Trophoblast cell (in vitro differentiated cells and primary cell): ENCODE measurements around the gene AGTPBP1.
"Not testable (repeated sequence)": the region's sequence is repeated elsewhere in the genome, so short reads cannot be mapped to it uniquely, and the experiment has no call there.

ENCODE experiments used
- DNase-seq, 2 donors: peaks; one replicate each; pipeline ENCODE4 v3.0.0-alpha.2; 2016
- H2AFZ ChIP-seq: 2 replicates; pipeline ENCODE4 v1.6.1; 2013; ENCODE audit warnings: low read length, moderate library complexity, mild to moderate bottlenecking; ENCODE audit not compliant: insufficient read depth, poor library complexity
- H2AK5ac ChIP-seq: 2 replicates; pipeline ENCODE4 v1.6.1; 2013; ENCODE audit warnings: mild to moderate bottlenecking, low read length
- H2BK120ac ChIP-seq: 2 replicates; pipeline ENCODE4 v1.6.1; 2013; ENCODE audit warnings: low read length, mild to moderate bottlenecking, moderate library complexity; ENCODE audit not compliant: insufficient read depth, poor library complexity
- H2BK12ac ChIP-seq: 2 replicates; pipeline ENCODE4 v1.6.1; 2013; ENCODE audit warnings: mild to moderate bottlenecking, low read length, moderate library complexity
- H2BK5ac ChIP-seq: 2 replicates; pipeline ENCODE4 v1.6.1; 2013; ENCODE audit warnings: low read length, low read depth, moderate library complexity, mild to moderate bottlenecking; ENCODE audit not compliant: poor library complexity
- H3K14ac ChIP-seq: 2 replicates; pipeline ENCODE4 v1.6.1; 2013; ENCODE audit warnings: mild to moderate bottlenecking, low read length
- H3K18ac ChIP-seq: 2 replicates; pipeline ENCODE4 v1.6.1; 2013; ENCODE audit warnings: mild to moderate bottlenecking, low read length
- H3K23ac ChIP-seq: 2 replicates; pipeline ENCODE4 v1.6.1; 2013; ENCODE audit warnings: low read length
- H3K27ac ChIP-seq: 2 replicates; pipeline ENCODE4 v1.5.1; 2013; ENCODE audit warnings: low read depth, mild to moderate bottlenecking, inconsistent platforms, low read length, moderate library complexity
- H3K27me3 ChIP-seq: 2 replicates; pipeline ENCODE4 v1.6.1; 2013; ENCODE audit warnings: inconsistent platforms, mild to moderate bottlenecking, low read length, moderate library complexity; ENCODE audit not compliant: insufficient read depth
- H3K36me3 ChIP-seq, 2 experiments: 1 replicate in 1 of 2; 2 replicates in 1 of 2; pipeline ENCODE4 v1.6.1; 2013; ENCODE audit warnings: low read length in 2 of 2, mild to moderate bottlenecking in 2 of 2, moderate library complexity in 1 of 2; ENCODE audit not compliant: insufficient read depth in 2 of 2, control insufficient read depth in 1 of 2
- H3K4ac ChIP-seq: 2 replicates; pipeline ENCODE4 v1.6.1; 2013; ENCODE audit warnings: low read depth, mild to moderate bottlenecking, low read length, moderate library complexity
- H3K4me1 ChIP-seq, 2 experiments: 1 replicate in 1 of 2; 2 replicates in 1 of 2; pipeline ENCODE4 v1.6.1; 2013; ENCODE audit warnings: low read length in 2 of 2, mild to moderate bottlenecking in 2 of 2, moderate library complexity in 1 of 2; ENCODE audit not compliant: insufficient read depth in 2 of 2, control insufficient read depth in 1 of 2
- H3K4me2 ChIP-seq: 2 replicates; pipeline ENCODE4 v1.6.1; 2013; ENCODE audit warnings: inconsistent platforms, mild to moderate bottlenecking, low read length, moderate library complexity
- H3K4me3 ChIP-seq: 2 replicates; pipeline ENCODE4 v1.5.1; 2013; ENCODE audit warnings: mild to moderate bottlenecking, low read depth, low read length, inconsistent platforms
- H3K79me1 ChIP-seq: one replicate; pipeline ENCODE4 v1.6.1; 2013; ENCODE audit warnings: low read length
- H3K79me2 ChIP-seq: 2 replicates; pipeline ENCODE4 v1.6.1; 2013; ENCODE audit warnings: low read length, mild to moderate bottlenecking; ENCODE audit not compliant: control insufficient read depth, insufficient read depth, poor library complexity
- H3K9ac ChIP-seq: 2 replicates; pipeline ENCODE4 v1.6.1; 2013; ENCODE audit warnings: mild to moderate bottlenecking, low read length
- H3K9me3 ChIP-seq: 2 replicates; pipeline ENCODE4 v1.6.1; 2013; ENCODE audit warnings: low read depth, mild to moderate bottlenecking, control low read depth, inconsistent platforms, low read length; ENCODE audit not compliant: insufficient read depth
- H4K12ac ChIP-seq: 2 replicates; pipeline ENCODE4 v1.6.1; 2013; ENCODE audit warnings: low read depth, mild to moderate bottlenecking, low read length, moderate library complexity
- H4K8ac ChIP-seq: 2 replicates; pipeline ENCODE4 v1.6.1; 2013; ENCODE audit warnings: low read depth, mild to moderate bottlenecking, low read length, moderate library complexity
- H4K91ac ChIP-seq: one replicate; pipeline ENCODE4 v1.6.1; 2013; ENCODE audit warnings: low read depth, mild to moderate bottlenecking, low read length, moderate library complexity
- WGBS: extraction: QIAGEN DNeasy Blood & Tissue Kit; methylation state at CpG from one replicate; pipeline ENCODE4 v1.1.7; 2013; ENCODE audit warnings: missing lambda C conversion rate; ENCODE audit not compliant: insufficient read length, insufficient coverage; ENCODE audit errors: extremely low coverage; 5-methylcytosine and 5-hydroxymethylcytosine counted together

The AGTPBP1 gene

DNA sequence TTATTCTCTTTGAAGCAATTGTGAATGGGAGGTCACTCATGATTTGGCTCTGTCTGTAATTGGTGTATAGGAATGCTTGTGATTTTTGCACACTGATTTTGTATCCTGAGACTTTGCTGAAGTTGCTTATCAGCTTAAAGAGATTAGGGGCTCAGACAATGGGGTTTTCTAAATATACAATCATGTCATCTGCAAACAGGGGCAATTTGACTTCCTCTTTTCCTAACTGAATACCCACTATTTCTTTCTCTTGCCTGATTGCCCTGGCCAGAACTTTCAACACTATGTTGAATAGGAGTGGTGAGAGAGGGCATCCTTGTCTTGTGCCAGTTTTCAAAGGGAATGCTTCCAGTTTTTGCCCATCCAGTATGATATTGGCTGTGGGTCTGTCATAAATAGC is 22.3 kb downstream of the AGTPBP1 start:
- not testable (repeated sequence) for H3K18ac ChIP-seq, H3K4me2 ChIP-seq, H3K23ac ChIP-seq, H2AFZ ChIP-seq, H3K36me3 ChIP-seq, H3K9ac ChIP-seq, H3K14ac ChIP-seq, H4K8ac ChIP-seq, H3K4ac ChIP-seq, H4K91ac ChIP-seq, H3K79me1 ChIP-seq, H3K27ac ChIP-seq, H3K4me1 ChIP-seq, H3K27me3 ChIP-seq, H2BK12ac ChIP-seq, H2BK5ac ChIP-seq, H3K4me3 ChIP-seq, H4K12ac ChIP-seq, DNase-seq, H3K79me2 ChIP-seq, H2BK120ac ChIP-seq, H2AK5ac ChIP-seq, H3K9me3 ChIP-seq

DNA sequence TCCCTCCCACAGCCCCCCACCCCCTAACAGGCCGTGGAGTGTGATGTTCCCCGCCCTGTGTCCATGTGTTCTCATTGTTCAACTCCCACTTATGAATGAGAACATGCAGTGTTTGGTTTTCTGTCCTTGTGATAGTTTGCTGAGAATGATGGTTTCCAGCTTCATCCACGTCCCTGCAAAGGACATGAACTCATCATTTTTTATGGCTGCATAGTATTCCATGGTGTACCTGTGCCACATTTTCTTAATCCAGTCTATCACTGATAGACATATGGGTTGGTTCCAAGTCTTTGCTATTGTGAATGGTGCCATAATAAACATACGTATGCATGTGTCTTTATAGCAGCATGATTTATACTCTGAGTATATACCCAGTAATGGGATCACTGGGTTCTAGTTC is 23.9 kb downstream of the AGTPBP1 start:
- not testable (repeated sequence) for H3K79me2 ChIP-seq, H3K14ac ChIP-seq
- WGBS = no CpG with 5 or more reads among the region's 4 CpGs

GRCh38 chr9:85717220-85717619 is 24.5 kb downstream of the AGTPBP1 start:
- H3K4me1 ChIP-seq = no peaks in the 10 kb centered on the region
- no CpG with 5 or more reads among the region's 6 CpGs for WGBS

More for the DNA sequence above, 23.9 kb downstream of the AGTPBP1 start:
- not testable (repeated sequence) for H3K36me3 ChIP-seq, H3K4me1 ChIP-seq, H3K9ac ChIP-seq, H3K18ac ChIP-seq, H3K4ac ChIP-seq, H2BK5ac ChIP-seq, H2AK5ac ChIP-seq, H3K23ac ChIP-seq, H4K91ac ChIP-seq, H4K8ac ChIP-seq, H2AFZ ChIP-seq, H3K27ac ChIP-seq, H3K9me3 ChIP-seq, DNase-seq, H2BK12ac ChIP-seq, H2BK120ac ChIP-seq, H3K4me2 ChIP-seq, H3K79me1 ChIP-seq, H3K4me3 ChIP-seq, H3K27me3 ChIP-seq, H4K12ac ChIP-seq

DNA sequence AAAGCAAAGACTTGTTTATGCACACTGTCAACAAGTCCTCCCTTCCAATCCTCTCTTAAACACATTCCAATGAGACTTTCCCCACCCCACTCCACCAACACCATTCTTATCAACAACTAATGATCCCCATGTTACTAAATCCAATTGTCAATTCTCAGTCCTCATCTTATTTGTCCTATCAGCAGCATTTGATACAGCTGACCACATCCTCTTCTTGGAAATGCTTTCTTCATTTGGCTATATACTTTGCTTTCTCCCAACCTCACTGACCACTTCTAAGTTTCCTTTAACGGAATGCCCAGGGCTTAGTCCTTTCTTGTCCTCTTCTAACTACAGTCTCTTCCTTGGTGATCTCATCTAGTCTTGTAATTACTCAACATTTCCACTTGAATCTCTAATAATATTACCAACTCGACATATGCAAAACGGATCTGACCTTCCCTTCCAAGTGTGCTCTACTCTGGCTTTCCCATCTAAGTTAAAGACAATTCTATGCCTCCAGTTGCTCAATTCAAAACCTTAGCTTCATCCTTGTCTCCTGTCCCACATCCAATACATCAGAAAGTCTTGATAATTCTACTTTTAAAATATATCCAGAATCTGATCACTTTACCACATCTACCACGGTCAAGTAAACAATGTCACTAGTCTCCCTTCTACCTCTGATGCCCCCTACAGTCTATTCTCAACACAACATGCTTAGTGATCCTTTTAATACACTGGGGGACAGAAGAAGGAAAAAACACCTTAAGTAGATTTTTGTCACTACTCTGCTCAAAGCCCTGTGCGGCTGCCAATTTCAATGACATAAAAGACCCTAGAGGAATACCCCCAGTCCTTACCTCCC is 25.5 kb downstream of the AGTPBP1 start:
- no peak overlapping the region for H3K18ac ChIP-seq
- H3K23ac ChIP-seq = no peak overlapping the region
- no CpG with 5 or more reads among the region's 5 CpGs for WGBS
- H3K14ac ChIP-seq = no peak overlapping the region
- no peak overlapping the region for H4K12ac ChIP-seq
- no peak overlapping the region for H2AK5ac ChIP-seq
- no peak overlapping the region for H2BK120ac ChIP-seq
- H3K9ac ChIP-seq = no peak overlapping the region
- no peak overlapping the region for H4K91ac ChIP-seq
- no peaks in the 10 kb centered on the region for H3K4me1 ChIP-seq
- H3K79me1 ChIP-seq = no peaks in the 10 kb centered on the region
- no peak overlapping the region for H2BK12ac ChIP-seq
- DNase-seq = no peak
- no peak overlapping the region for H3K4me2 ChIP-seq
- no peak overlapping the region for H2AFZ ChIP-seq
- H3K9me3 ChIP-seq = no peaks in the 10 kb centered on the region
- H3K4ac ChIP-seq = no peak overlapping the region
- no peaks in the 10 kb centered on the region for H3K36me3 ChIP-seq
- H3K27ac ChIP-seq = no peak overlapping the region
- H3K79me2 ChIP-seq = no peaks in the 10 kb centered on the region
- H2BK5ac ChIP-seq = no peak overlapping the region
- H4K8ac ChIP-seq = no peak overlapping the region
- H3K27me3 ChIP-seq = no peaks in the 10 kb centered on the region
- no peak overlapping the region for H3K4me3 ChIP-seq

More at GRCh38 chr9:85717220-85717619, 24.5 kb downstream of the AGTPBP1 start:
- Histone ChIP-seq H2AFZ (no peak overlapping the region), H3K27ac (no peak overlapping the region), H3K9me3 (no peaks in the 10 kb centered on the region), H3K4me2 (no peak overlapping the region), H3K27me3 (no peaks in the 10 kb centered on the region), H4K8ac (no peak overlapping the region), H2BK12ac (no peak overlapping the region), H2BK120ac (no peak overlapping the region), H4K12ac (no peak overlapping the region), H3K18ac (no peak overlapping the region), H4K91ac (no peak overlapping the region), H3K4me3 (no peak overlapping the region), H3K9ac (no peak overlapping the region), H2BK5ac (no peak overlapping the region), H3K14ac (no peak overlapping the region), H2AK5ac (no peak overlapping the region), H3K36me3 (no peaks in the 10 kb centered on the region), H3K79me1 (no peaks in the 10 kb centered on the region), H3K23ac (no peak overlapping the region), H3K79me2 (no peaks in the 10 kb centered on the region), H3K4ac (no peak overlapping the region)
- no peak for DNase-seq
